NCI-H146 treated with DMSO at 0.1 percent for 48 hours (cell line): ENCODE results near the gene RPP25.
"Not testable (repeated sequence)": the region's sequence is repeated elsewhere in the genome, so short reads cannot be mapped to it uniquely, and the experiment has no call there.

Experiments
- DNase-seq: peaks from one replicate; lab custom pipeline; 2025; ENCODE audit not compliant: unreplicated experiment; lab: John Stamatoyannopoulos, UW

The RPP25 gene

DNA sequence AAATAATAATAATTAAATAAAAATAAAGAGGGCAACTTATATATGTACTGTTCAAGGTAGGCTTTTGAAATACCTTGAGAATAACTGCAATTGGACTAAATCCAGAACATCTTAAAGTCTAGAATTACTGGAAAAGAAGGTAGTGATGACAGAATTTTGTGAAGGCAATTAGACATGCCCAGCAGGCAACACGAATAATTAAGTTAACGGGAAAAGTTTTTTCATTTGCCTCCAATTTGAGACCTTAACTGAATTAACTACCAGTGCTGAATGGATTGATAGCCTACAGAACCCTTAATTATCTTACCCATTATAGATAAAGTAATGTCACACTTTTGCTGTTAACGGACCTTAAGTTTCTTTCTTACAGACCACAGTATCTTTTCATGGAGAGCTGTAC, 32.0 kb downstream of the RPP25 start:
- no peak for DNase-seq

- no peak for DNase-seq
Measured at GRCh38 chr15:74920456-74920855, 36.1 kb downstream of the RPP25 start.

GRCh38 chr15:74917676-74918075, 38.9 kb downstream of the RPP25 start:
- no peak for DNase-seq

DNA sequence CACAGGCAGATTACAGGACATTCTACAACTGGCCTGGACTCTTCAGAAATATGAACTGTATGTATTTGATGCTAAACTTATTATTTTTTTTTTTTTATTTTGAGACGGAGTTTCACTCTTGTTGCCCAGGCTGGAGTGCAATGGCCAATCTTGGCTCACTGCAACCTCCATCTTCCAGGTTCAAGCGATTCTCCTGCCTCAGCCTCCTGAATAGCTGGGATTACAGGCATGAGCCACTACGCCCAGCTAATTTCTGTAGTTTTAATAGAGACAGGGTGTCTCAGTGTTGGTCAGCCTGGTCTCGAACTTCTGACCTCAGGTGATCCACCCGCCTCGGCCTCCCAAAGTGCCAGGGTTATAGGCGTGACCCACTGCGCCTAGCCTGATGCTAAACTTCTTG, 42.8 kb downstream of the RPP25 start:
- not testable (repeated sequence) for DNase-seq

GRCh38 chr15:74913041-74913440, 43.5 kb downstream of the RPP25 start:
- DNase-seq, result no peak

- no peak for DNase-seq
Measured at GRCh38 chr15:74908635-74909034, 47.9 kb downstream of the RPP25 start.

GRCh38 chr15:74907163-74907870, 49.3 kb downstream of the RPP25 start:
- DNase-seq, result no peak

- DNase-seq, result peak; percentile 37
Measured at GRCh38 chr15:74906450-74907162, 50.0 kb downstream of the RPP25 start, which contains the start of gene FAM219B. FAM219B (minus strand) TSS chr15:74906851; CDS start chr15:74906800, 51 bp downstream.

- peak; percentile 11 for DNase-seq
Measured at GRCh38 chr15:74906067-74906449, 50.5 kb downstream of the RPP25 start.
